Effector CD8-positive, alpha-beta T cell (primary cell): Measurements from ENCODE around the gene CCDC47.

Experiments
- DNase-seq: peaks from one replicate; lab custom pipeline; 2025; lab: John Stamatoyannopoulos, UW

CCDC47 gene

GRCh38 chr17:63783522-63783921 lies 10.1 kb upstream of the CCDC47 start:
- no peak for DNase-seq

GRCh38 chr17:63780928-63781327 lies 7.5 kb upstream of the CCDC47 start:
- no peak for DNase-seq

GRCh38 chr17:63780507-63780906 lies 7.1 kb upstream of the CCDC47 start:
- DNase-seq = no peak

GRCh38 chr17:63775420-63775819 lies 2.0 kb upstream of the CCDC47 start:
- no peak for DNase-seq

- DNase-seq = no peak
These were observed 1.5 kb upstream of the CCDC47 start for GRCh38 chr17:63774969-63775265.

- DNase-seq = peak; percentile 79
These were observed 958 bp upstream of the CCDC47 start, which contains the start of gene DDX42 for GRCh38 chr17:63774141-63774968. TSS of gene DDX42 (plus strand) at chr17:63774170. CDS start at chr17:63787050, 12,880 bp downstream.

- DNase-seq = no peak
These were observed 561 bp downstream of the CCDC47 start for GRCh38 chr17:63772801-63773271.

GRCh38 chr17:63768433-63768832 lies 5.0 kb downstream of the CCDC47 start:
- no peak for DNase-seq

- no peak for DNase-seq
These were observed 6.6 kb downstream of the CCDC47 start for GRCh38 chr17:63766754-63767153.

GRCh38 chr17:63764716-63765115 lies 8.7 kb downstream of the CCDC47 start:
- no peak for DNase-seq

- DNase-seq = no peak
These were observed 11.0 kb downstream of the CCDC47 start for GRCh38 chr17:63762161-63763078.

GRCh38 chr17:63760771-63761539 lies 12.4 kb downstream of the CCDC47 start:
- no peak for DNase-seq

- no peak for DNase-seq
These were observed 15.0 kb downstream of the CCDC47 start for GRCh38 chr17:63758428-63758827.

GRCh38 chr17:63754046-63754445 lies 19.4 kb downstream of the CCDC47 start:
- no peak for DNase-seq

- DNase-seq = no peak
These were observed 20.2 kb downstream of the CCDC47 start for GRCh38 chr17:63753215-63753614.

- DNase-seq = no peak
These were observed 20.7 kb downstream of the CCDC47 start for GRCh38 chr17:63752707-63753106.

GRCh38 chr17:63751806-63752205 lies 21.6 kb downstream of the CCDC47 start:
- DNase-seq = no peak

GRCh38 chr17:63741408-63742173 lies 31.8 kb downstream of the CCDC47 start, which contains the start of gene STRADA:
TSS of gene STRADA (minus strand) at chr17:63741799. CDS start at chr17:63728369, 13,430 bp downstream.
- peak; percentile 95 for DNase-seq

GRCh38 chr17:63741143-63741407 lies 32.3 kb downstream of the CCDC47 start:
- DNase-seq = no peak

GRCh38 chr17:63740464-63741142 lies 32.8 kb downstream of the CCDC47 start:
- DNase-seq = no peak

GRCh38 chr17:63735691-63736090 lies 37.7 kb downstream of the CCDC47 start:
- no peak for DNase-seq
